Activated T-cell treated with anti-CD3 and anti-CD28 coated beads for 48 hours (primary cell): ENCODE results near the gene ACOD1.
"Not testable (repeated sequence)": the region's sequence is repeated elsewhere in the genome, so short reads cannot be mapped to it uniquely, and the experiment has no call there.

Experiments
- DNase-seq: peaks from one replicate; pipeline ENCODE4 v3.0.0-alpha.2; 2020; ENCODE audit warnings: low read depth

ACOD1 gene

GRCh38 chr13:76948149-76948548 is at the start of gene ACOD1:
TSS of gene ACOD1 (plus strand) at chr13:76948511. CDS start at chr13:76948559, 48 bp downstream.
- DNase-seq: no peak

GRCh38 chr13:76899066-76899465 is 49.2 kb upstream of the ACOD1 start:
- not testable (repeated sequence) for DNase-seq

- DNase-seq: peak; percentile 43
Observed at GRCh38 chr13:76903544-76904162, 44.7 kb upstream of the ACOD1 start.

GRCh38 chr13:76904507-76904906 is 43.8 kb upstream of the ACOD1 start:
- no peak for DNase-seq

- no peak for DNase-seq
Observed at GRCh38 chr13:76912476-76912875, 35.8 kb upstream of the ACOD1 start.

GRCh38 chr13:76913898-76914297 is 34.4 kb upstream of the ACOD1 start:
- no peak for DNase-seq

- no peak for DNase-seq
Observed at GRCh38 chr13:76917095-76917494, 31.2 kb upstream of the ACOD1 start.

- not testable (repeated sequence) for DNase-seq
Observed at GRCh38 chr13:76917755-76918481, 30.4 kb upstream of the ACOD1 start.

- DNase-seq: no peak
Observed at GRCh38 chr13:76921516-76921915, 26.8 kb upstream of the ACOD1 start.

GRCh38 chr13:76925115-76925514 is 23.2 kb upstream of the ACOD1 start:
- DNase-seq: no peak

- DNase-seq: no peak
Observed at GRCh38 chr13:76927955-76928354, 20.4 kb upstream of the ACOD1 start.

GRCh38 chr13:76928456-76928855 is 19.9 kb upstream of the ACOD1 start:
- no peak for DNase-seq

GRCh38 chr13:76929320-76929719 is 19.0 kb upstream of the ACOD1 start:
- no peak for DNase-seq

- no peak for DNase-seq
Observed at GRCh38 chr13:76929851-76930374, 18.4 kb upstream of the ACOD1 start.

GRCh38 chr13:76932076-76932475 is 16.2 kb upstream of the ACOD1 start:
- DNase-seq: no peak

GRCh38 chr13:76934671-76935070 is 13.6 kb upstream of the ACOD1 start:
- DNase-seq: no peak

- no peak for DNase-seq
Observed at GRCh38 chr13:76936763-76937162, 11.5 kb upstream of the ACOD1 start.

- no peak for DNase-seq
Observed at GRCh38 chr13:76937281-76937820, 11.0 kb upstream of the ACOD1 start.

- no peak for DNase-seq
Observed at GRCh38 chr13:76939215-76939614, 9.1 kb upstream of the ACOD1 start.

- no peak for DNase-seq
Observed at GRCh38 chr13:76942363-76942762, 5.9 kb upstream of the ACOD1 start.

- no peak for DNase-seq
Observed at GRCh38 chr13:76943646-76944045, 4.7 kb upstream of the ACOD1 start.

- no peak for DNase-seq
Observed at GRCh38 chr13:76944456-76944855, 3.9 kb upstream of the ACOD1 start.

GRCh38 chr13:76950101-76950500 is 1.8 kb downstream of the ACOD1 start:
- DNase-seq: no peak
